Right kidney (tissue), 1 donor: ENCODE data around the gene CYP1A2.

Experiments
- DNase-seq: peaks from one replicate; pipeline ENCODE4 v3.0.0-alpha.2; 2016

CYP1A2 gene

GRCh38 chr15:74790080-74790916 lies 41.7 kb downstream of the CYP1A2 start:
- no peak for DNase-seq

GRCh38 chr15:74791007-74791406 lies 42.4 kb downstream of the CYP1A2 start:
- no peak for DNase-seq

DNA sequence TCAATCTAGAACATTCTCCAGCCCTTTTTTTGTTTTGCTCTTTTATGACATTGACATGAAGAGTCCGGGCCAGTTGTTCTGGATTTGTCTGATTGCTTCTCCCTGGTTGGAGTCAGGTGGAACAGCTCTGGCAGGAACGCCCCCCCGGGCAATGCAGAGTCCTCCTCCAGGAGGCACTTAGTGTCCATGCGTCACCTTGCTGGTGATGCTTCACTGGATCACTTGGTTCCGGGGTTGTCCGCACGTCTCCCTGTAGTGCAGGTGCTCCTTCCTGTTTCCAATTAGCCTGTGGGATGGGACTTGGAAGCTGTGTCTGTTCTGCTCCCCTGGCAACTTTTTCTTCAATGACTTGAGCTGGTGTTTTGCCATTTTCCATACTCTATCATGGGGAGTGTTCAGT lies 43.0 kb downstream of the CYP1A2 start:
- no peak for DNase-seq

DNA sequence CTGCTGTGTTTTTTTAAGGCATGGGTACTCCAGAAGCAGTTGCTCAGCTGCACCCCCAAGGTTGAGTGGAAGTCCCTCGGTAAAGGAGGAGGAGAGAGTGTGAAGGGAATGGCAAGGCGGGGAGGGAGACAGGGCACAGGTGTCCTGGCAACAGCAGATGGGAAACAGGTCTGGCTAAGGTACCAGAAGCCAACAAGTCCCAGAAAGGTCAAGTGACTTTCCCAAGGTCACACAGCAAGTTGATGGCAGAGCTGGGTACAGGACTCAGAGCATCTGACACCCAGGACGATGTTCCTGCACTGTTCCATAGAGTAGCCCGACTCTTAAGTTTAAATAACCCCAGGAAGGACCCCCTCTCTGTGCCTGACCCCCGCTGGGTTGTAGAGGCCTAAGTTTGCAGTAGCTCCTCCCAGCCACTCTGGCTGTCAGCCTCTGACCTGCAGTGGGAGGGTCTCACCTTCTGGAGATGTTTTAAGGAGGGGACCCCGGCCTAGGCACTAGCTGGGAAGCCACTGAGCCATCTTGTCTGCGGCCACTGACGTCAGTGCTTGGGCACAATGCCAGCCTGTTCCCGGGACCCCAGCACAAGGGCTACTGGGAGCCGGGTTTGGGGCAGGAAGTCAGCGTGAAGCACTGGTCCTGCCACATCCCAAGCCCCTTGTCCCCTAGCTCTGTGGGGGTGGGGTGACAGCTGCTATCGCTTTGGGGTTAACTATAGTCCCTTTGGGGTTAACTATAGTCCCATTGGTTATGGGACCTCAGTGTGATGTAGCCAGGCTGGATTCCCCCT lies 43.8 kb downstream of the CYP1A2 start:
- DNase-seq, result no peak

GRCh38 chr15:74793135-74794028 lies 44.7 kb downstream of the CYP1A2 start:
- DNase-seq, result no peak

DNA sequence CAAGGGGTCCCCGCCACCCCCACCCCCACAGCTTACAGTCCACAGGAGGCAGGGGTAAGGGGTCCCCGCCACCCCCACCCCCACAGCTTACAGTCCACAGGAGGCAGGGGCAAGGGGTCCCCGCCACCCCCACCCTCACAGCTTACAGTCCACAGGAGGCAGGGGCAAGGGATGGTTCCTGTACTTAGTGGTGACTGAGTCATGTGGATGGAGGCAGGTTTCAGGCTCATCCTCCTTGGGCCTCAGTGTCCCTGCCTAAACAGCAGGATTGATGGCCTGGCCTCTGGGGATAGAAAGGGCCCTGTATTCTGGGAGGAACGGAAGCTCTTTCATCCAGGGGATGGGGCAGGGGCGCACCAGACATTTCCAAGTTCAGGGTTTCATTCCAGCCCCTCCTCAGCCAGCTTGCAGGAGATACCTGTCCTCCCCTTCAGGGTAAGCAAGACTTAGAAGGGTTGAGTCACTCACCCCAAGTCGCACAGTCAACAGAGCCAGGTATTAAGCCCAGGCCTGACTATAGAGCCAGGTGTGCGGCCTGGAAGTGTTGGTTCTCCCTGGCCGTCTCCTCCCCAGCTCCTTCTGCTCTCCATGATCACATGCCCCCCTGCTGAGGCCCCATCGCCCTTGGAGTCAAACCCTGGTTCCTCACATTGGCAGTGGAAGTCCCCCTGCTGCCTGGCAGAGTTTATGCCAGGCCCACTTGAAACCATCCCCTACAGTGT lies 45.8 kb downstream of the CYP1A2 start:
- DNase-seq, result no peak

- no peak for DNase-seq
These were observed 46.3 kb downstream of the CYP1A2 start for GRCh38 chr15:74794970-74795349.

DNA sequence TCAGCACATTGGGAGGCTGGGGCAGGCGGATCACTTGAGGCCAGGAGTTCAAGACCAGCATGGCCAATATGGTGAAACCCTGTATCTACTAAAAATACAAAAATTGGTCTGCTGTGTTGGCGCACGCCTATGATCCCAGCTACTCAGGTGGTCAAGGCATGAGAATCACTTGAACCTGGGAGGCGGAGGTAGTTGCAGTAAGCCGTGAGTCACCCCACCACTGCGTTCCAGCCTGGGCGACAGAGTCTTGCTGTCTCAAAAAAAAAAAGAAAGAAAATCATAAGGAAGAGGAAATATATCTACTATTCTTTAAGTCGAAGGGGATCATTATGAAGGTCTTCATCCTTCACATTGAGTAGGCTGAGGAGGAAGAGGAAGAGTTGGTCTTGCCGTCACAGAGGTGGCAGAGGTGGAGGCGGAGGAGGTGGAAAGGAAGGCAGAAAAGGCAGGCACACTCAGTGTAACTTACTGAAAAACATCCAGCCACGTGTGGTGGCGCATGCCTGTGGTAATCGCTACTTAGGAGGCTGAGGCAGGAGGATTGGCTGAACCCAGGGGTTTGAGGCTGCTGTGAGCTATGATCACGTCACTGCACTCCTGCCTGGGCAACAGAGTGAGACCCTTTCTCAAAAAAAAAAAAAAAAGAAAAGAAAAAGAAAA lies 47.5 kb downstream of the CYP1A2 start:
- DNase-seq, result no peak

DNA sequence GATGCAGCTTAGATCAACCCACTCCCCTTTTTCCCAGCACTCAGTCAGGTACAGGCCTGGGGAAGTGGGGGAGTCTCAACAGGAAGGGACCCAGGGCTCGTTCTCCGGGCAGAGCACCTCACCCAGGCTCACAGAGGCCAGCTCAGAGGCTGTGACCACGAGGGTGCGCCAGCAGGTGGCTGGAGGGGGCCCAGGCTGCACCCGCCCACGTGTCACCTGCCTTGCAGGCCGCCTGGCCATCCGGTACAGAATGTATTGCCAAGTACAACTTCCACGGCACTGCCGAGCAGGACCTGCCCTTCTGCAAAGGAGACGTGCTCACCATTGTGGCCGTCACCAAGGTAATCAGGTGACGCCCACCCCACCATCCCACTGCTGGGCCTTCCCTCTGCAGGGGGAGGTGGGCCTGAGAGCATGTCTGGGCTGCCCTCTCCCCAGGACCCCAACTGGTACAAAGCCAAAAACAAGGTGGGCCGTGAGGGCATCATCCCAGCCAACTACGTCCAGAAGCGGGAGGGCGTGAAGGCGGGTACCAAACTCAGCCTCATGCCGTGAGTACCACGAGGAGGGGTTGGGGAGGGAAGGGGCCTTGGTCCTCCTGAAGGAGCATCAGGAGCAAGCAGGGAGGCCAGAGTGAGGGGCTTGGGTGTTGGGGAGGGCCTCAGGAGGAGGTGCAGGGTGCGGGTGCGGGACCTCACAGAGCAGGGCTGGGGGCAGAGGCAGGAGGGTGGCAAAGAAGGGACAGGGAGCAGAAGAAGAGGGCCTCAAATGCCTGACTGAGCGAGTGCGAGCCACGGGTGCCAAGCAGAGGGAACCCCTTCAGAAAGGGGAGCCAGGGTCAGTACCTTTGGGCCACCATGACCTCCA lies 50.0 kb downstream of the CYP1A2 start:
- DNase-seq, result no peak

GRCh38 chr15:74799255-74799855 lies 50.7 kb downstream of the CYP1A2 start:
- DNase-seq, result no peak

DNA sequence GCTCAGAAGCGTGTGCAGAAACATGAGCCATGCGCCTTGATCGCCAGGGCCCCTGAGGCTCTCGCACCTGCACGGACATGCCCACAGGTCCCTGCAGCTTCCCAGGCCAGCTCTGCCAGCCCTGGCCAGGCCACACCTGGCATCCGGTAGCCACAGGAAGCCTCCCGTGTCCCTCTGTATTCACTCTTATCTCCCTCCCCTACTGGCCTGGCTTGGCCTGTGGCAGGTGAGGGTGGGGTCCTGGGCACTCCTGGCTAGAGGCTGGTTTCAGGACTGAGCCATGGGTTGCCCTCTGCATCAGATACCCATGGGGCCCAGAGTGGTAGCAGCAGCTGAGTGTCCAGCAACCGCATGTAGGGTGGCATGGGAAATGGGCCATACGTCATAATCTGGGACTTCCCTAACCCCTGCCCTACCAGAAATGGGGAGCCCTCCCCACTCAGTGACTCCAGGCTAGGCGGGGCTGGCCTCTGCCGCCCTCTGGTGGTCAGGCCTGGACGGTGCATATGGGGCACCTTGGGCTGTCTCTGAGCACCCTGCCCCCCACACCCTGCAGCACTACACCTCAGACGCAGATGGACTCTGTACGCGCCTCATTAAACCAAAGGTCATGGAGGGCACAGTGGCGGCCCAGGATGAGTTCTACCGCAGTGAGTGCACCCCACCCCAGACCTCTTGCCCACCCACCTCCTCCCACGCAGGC lies 51.4 kb downstream of the CYP1A2 start:
- DNase-seq, result no peak

- no peak for DNase-seq
These were observed 52.0 kb downstream of the CYP1A2 start for GRCh38 chr15:74800559-74801094.

GRCh38 chr15:74801311-74801997 lies 52.8 kb downstream of the CYP1A2 start:
- no peak for DNase-seq

DNA sequence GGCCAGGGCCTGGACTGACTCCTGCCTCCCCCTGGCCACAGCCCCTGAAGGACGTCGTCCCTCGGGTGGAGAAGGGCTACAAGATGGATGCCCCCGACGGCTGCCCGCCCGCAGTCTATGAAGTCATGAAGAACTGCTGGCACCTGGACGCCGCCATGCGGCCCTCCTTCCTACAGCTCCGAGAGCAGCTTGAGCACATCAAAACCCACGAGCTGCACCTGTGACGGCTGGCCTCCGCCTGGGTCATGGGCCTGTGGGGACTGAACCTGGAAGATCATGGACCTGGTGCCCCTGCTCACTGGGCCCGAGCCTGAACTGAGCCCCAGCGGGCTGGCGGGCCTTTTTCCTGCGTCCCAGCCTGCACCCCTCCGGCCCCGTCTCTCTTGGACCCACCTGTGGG lies 53.6 kb downstream of the CYP1A2 start:
- DNase-seq, result no peak

DNA sequence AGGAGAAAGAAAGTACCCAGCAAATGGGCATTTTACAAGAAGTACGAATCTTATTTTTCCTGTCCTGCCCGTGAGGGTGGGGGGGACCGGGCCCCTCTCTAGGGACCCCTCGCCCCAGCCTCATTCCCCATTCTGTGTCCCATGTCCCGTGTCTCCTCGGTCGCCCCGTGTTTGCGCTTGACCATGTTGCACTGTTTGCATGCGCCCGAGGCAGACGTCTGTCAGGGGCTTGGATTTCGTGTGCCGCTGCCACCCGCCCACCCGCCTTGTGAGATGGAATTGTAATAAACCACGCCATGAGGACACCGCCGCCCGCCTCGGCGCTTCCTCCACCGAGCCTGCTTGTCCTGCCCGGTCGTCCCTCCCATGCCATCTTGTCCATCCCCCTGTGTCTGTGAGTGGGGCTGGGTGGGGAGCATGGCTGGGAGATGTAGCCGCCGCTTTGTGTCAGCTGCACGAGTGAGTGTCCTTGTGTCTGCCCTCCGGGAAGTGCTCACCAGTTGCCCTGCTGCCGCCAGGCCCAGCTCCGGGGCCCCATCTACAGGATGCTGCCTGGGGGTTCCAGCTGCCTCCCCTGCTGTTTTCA lies 54.3 kb downstream of the CYP1A2 start:
- no peak for DNase-seq

DNA sequence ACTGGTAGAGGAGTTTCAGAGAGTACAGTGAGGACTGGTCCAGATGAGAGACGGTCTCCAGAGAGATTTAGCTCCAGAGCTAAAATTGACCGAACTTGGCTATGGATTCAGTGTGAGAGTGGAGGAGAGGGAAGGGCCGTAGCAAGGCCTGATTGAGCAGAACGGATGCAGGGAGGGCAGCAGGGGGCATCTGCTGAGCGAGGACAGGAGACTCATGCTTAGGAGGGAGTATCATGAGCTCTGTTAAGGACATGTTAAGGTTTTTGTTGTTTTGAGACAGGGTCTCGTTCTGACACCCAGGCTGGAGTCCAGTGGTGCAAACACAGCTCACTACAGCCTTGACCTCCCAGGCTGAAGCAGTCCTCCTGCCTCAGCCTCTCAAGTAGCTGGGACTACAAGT lies 56.3 kb downstream of the CYP1A2 start:
- DNase-seq, result no peak
